Stimulated activated CD8-positive, alpha-beta memory T cell treated with anti-CD3 and anti-CD28 coated beads, Interleukin-4, amount 100 ng/mL, for 24 hours (primary cell): ENCODE data around the gene AOC3.
"Not testable (repeated sequence)": the region's sequence is repeated elsewhere in the genome, so short reads cannot be mapped to it uniquely, and the experiment has no call there.

Source experiments
- DNase-seq: peaks from one replicate; pipeline ENCODE4 v3.0.0-alpha.2; 2020; ENCODE audit warnings: low read depth

Gene AOC3

DNA sequence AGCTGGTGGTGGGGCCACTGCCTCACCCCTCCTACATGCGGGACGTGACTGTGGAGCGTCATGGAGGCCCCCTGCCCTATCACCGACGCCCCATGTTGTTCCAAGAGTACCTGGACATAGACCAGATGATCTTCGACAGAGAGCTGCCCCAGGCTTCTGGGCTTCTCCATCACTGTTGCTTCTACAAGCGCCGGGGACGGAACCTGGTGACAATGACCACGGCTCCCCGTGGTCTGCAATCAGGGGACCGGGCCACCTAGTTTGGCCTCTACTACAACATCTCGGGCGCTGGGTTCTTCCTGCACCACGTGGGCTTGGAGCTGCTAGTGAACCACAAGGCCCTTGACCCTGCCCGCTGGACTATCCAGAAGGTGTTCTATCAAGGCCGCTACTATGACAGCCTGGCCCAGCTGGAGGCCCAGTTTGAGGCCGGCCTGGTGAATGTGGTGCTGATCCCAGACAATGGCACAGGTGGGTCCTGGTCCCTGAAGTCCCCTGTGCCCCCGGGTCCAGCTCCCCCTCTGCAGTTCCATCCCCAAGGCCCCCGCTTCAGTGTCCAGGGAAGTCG, 16.8 kb downstream of the AOC3 start:
- not testable (repeated sequence) for DNase-seq

DNA sequence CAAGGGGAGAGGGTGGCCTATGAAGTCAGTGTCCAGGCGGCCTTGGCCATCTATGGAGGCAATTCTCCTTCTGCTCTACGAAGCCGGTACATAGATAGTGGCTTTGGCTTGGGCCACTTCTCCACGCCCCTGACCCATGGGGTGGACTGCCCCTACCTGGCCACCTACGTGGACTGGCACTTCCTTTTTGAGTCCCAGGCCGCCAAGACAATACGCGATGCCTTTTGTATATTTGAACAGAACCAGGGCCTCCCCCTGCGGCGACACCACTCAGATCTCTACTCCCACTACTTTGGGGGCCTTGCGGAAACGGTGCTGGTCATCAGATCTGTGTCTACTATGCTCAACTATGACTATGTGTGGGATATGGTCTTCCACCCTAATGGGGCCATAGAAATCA, 17.3 kb downstream of the AOC3 start:
- DNase-seq: no peak

DNA sequence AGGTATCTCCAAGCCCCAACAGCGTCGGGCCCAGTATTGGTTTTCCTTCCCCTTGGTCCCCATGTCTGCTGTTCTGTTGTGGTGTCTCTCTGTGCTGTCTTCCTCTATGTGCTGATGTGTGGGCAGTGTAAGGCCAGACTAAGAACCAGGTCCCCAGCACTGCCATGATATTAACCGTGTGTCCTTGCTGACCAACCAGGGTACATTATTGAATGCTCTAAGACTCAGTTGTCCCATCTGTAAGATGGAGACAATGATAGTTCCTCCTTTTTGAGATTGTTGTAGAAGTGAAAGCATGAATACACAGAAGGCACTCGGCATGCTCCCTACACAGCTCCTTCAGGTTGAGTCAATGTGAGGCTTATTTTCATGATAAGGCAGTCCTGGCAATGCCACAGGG, 20.6 kb downstream of the AOC3 start:
- no peak for DNase-seq

DNA sequence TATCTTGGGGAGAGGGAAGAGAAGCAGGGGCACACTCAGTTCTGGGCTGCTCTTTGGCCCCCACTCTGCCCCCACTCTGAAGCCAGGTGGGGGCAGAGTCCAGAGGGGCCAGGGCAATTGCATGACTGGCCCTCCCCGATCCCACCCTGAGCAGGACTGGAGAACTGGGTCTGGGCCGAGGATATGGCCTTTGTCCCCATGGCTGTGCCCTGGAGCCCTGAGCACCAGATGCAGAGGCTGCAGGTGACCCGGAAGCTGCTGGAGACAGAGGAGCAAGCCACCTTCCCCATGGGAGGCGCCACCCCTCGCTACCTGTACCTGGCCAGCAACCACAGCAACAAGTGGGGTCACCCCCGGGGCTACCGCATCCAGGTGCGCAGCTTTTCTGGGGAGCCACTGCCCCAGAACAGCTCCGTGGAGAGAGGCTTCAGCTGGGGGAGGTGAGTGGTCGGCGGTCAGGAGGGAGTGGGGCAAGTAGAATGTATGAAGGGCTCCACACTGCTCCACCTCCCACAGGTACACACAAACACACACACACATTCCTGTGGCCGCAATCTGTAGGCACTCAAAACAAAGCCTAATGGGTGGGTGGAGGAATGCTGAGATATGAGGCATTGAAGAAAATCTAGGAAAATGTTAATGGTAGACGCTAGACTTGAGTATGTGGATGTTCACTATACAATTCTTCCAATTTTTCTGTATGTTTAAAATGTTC, 21.4 kb downstream of the AOC3 start:
- no peak for DNase-seq

DNA sequence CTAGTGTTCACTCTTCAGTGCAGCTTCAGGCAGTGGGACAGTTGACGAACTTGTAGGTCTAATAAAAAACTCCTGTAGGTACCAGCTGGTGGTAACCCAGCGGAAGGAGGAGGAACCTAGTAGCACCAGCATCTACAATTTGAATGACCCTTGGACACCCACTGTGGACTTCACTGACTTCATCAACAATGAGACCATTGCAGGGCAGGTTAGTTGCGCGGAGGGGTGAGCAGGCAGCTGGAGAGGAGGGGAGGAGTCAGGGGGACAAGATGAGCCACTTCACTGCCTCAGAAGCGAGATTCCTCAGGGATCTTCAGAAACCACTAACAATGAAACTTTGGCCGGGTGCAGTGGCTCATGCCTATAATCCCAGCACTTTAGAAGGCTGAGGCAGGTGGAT, 22.3 kb downstream of the AOC3 start:
- no peak for DNase-seq

DNA sequence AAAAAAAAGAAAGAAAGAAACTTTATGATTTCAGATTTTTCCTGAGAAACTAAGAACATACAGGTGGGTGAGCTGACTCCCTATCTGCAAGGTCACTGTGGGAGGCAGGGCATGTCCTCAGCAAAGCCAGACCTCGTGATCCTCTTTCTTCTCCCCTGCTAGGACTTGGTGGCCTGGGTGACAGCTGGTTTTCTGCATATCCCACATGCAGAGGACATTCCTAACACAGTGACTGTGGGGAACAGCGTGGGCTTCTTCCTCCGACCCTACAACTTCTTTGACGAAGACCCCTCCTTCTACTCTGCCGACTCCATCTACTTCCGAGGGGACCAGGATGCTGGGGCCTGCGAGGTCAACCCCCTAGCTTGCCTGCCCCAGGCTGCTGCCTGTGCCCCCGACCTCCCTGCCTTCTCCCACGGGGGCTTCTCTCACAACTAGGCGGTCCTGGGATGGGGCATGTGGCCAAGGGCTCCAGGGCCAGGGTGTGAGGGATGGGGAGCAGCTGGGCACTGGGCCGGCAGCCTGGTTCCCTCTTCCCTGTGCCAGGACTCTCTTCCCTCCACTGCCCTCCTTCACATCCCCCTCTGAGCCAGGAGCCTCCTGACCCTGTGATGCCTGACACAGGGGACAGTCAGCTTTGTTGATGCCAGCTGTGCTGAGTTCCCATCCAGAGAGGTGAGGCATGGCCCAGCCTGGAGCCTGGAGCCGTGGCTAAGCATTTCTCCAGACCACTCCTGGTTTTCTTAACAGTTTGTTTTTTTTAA, 23.1 kb downstream of the AOC3 start:
- DNase-seq: not testable (repeated sequence)

DNA sequence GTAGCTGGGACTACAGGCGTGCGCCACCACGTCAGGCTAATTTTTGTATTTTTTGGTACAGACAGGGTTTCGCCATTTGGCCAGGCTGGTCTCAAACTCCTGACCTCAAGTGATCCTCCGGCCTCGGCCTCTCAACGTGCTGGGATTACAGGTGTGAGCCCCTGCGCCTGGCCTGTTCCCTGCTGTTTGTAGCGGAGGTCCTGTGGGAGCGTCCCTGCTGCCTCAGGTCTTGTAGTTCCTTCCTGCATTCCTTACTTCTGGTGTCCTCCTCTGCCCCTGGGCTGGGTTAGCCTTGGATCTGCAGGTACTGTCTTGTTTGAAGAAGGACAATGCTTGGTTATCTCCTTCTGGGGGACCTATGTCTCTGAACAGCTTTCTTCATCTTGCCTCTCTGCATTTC, 26.0 kb downstream of the AOC3 start:
- DNase-seq: no peak

DNA sequence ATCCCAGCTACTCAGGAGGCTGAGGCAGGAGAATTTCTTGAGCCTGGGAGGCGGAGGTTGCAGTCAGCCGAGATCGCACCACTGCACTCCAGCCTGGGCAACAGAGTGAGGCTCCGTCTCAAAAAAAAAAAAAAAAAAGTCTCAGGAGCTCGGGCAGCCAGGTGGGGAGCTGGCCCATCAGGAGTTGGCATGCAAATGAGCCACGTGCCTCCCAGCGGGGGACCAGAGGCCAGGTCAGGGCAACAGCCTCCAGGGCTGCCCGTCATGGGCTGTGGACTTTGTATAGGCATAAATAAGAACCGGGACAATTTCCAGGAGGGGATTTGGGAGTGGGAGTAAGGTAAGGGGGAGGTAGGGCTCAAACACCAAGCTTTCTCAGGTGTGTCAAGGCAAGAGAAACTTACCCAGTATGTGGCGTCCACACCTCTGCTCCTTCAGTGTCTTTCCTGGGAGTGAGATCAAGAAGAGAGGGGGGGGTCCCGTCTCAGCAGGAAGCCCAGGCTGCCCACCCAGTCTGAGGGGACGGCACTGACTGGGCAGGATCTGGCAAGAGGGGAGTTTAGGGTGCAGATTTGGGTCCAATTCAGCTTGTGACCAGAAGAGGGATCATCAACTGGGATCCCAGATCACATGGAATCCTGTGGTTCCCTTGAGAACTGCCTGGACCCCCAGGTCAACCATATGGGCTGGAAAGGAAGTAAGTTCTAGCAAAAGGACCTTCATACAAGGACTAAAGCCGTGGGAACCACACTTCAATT, 27.3 kb downstream of the AOC3 start:
- no peak for DNase-seq

DNA sequence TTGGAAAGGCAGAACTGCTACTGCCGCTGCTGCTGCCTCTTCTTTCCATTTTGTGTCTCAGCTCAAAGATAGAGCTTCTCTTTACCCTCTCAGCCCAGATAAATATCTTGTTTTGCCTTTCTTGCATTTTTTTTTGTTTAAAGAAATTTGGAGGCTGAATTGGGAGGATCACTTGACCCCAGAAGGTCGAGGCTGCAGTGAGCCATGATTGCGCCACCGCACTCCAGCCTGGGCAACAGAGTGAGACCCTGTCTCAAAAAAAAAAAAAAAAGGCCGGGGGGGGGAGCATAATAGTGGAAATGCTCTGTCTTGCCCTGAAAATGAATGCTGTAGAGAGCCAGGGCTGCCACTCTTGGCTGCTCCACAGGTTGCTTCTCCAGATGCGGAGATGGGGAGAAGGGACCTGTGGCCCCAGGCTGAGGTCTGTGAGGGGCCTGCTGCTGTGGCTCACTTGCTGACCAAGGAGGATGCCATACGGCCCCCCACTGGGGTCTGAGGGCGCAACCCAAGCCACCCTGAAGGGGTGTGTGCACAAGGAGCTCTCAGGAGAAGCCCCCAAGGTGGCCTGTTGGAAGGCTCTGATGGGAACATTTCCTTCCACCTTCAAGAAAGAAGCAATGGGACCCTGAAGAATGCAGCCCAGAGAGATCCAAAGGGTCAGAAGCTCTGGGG, 28.1 kb downstream of the AOC3 start:
- DNase-seq: no peak

DNA sequence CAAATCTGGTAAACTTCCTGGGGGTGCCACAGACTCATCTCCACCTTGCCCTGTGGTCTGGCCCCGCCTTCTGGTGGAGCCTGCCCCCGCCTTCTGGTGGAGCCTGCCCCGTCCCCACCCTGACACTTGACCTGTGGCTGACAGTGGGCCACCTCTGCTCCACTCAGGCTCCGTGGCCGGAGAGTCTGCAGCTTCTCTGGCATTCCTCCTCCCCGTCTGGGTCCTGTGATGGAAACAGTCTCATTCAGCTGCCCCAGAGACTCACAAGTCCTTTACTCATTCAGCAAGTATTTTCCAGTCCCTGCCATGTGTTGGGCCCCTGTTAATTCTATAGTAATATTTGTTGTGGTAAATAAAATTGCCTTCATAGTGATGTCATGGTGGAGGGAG, 28.6 kb downstream of the AOC3 start:
- no peak for DNase-seq

DNA sequence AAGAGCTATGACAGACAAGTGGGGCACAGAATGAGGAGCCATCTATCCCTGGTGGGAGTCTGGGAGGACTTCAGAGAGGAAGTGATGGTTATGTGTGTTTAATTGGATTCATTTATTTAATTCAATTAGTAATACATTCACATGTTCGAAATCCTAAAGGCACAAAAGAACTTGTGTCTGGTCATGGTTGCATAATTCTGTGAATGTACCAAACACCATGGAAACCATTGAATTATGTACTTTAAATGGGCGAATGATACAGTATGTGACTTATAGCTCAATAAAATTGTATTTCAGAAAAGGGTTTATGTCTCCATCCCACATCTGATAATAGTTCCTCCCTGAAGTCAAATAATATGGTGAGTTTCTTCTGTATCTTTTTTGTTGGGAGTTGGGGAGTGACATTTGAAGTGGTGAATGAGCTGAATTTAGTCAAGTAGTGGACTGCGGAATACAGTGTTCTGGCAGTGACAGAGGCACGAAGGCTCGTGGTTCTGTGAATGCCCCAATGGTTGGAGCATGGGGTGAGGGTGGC, 29.8 kb downstream of the AOC3 start:
- no peak for DNase-seq

DNA sequence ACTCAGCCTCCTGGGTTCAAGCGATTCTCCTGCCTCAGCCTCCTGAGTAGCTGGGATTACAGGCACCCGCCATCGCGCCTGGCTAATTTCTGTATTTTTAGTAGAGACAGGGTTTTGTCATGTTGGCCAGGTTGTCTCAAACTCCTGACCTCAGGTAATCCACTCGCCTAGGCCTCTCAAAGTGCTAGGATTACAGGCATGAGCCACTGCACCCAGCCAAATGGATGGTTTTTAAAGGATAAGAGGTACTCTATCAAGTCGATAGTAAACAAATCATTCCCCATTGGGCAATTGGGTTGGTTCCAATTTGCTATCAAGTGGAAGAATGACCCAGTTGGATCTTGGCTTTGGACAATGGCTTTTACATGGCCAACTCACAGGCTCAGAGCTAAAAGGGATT, 30.7 kb downstream of the AOC3 start:
- DNase-seq: not testable (repeated sequence)

DNA sequence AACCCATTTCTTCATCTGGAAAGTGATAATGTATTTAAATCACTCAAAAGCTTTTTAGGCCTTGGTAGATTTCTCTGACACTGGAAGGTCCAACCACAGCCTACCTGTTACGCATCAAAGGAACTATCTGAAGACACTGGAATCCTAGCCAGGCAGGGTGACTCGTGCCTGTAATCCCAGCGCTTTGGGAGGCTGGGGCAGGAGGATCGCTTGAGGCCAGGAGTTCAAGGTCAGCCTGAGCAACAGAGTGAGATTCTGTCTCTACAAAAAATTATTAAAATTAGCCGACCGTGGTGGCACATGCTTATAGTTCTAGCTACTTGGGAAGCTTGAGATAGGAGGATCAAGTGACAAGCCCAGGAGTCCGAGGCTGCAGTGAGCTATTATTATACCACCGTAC, 31.2 kb downstream of the AOC3 start:
- DNase-seq: no peak

DNA sequence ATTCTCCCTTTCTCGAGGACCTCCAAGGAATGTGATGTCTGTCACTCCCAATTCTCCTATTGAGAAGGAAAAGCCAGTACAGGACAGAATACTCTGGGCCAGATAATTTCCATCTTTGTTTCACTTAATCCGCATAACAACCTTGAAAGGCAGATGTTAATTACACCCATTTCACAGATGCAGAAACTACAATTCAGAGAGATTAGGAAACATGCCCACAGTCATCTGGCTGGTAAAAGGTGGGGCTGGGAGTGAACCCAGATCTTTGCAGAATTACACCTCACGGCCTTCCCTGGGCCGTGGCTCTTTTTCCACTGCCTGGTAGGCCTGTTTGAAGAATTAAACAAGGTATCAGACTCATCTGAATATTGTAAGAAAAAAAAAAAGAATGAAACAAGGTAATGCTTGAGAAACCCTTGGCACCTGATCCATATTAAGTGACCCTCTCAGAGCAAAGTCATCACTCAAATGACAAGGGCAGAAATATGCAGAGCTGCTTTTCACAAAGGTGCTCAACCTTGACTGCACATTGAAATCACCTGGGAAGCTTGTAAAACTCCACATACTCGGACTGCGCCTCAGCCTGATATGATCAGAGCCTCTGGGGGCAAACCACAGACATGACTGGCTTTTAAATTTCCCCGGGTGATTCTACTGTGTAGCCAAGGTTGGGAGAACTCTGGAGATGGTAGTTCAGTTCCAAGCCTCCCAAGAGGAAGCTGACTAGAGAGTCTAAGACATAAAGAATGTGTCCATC, 33.0 kb downstream of the AOC3 start:
- no peak for DNase-seq

DNA sequence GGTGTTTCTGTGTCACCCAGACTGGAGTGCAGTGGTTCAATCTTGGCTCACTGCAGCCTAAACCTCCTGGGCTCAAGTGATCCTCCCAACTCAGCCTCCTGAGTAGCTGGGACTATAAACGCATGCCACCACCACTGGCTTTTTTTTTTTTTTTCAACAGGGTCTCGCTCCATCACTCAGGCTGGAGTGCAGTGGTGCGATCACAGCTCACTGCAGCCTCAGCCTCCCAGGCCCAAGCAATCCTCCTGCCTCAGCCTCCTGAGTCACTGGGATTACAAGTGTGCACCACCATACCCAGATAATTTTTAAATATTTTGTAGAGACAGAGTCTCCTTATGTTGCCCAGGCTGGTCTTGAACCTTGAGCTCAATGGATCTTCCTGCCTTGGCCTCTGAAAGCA, 34.8 kb downstream of the AOC3 start:
- not testable (repeated sequence) for DNase-seq

DNA sequence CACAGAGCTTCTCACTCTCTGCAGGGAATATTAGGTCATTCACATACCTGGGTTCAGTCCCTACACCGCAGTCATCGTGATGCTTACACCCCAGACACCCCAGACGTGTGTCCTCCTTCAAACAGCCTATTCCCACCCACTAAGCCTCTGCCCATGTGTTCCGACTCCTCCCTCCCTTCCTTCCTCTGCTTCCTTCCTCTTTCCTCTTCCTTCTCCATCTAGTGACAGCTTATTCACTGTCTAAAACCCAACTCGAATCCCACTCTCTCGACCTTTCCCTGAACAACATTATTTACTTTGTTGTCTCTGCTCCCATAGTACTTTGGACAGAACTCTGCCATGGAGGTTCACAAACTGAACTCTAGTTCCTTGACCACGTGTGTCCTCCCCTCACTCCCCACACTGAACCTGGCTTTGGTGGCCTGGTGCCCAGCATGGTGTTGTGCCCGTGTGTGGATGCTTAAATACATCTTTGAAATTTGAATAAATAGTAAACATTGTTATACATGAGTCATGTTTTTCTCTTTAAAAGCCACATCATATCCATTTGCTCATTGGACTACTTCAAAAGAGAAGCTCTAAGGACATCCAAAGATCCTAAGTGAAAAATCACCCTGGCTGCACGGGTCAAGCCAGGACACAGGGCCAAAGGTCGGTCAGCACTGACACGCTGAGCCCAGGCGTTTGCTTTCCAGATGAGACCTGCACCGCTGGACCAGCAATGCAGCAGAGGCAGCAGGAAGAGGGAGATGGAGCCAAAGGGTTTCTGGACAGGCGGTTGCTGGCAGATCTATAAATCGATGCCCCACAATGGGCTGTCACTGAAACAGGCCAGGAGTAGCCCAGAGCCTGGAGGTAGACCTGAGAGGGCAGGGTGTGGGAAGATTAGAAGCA, 35.5 kb downstream of the AOC3 start:
- no peak for DNase-seq

DNA sequence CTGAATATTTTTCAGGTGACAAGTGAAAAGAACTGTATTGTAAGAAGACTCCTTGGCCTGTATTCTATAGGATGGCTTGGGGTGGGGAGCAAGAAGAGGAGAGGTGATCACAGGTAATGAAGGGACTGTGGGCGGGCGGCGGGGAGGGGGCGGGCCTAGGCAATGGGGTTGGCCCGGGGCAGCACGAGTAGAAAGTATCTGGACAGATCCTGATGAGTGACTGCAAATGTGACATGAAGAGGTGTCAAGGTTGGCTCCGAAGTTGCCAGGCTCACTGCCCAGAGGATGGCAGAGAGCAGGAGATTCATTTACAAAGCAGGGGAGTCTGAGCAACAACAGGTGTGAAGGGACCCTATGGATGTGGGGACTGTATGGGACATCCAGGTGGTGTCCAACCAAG, 38.8 kb downstream of the AOC3 start:
- no peak for DNase-seq

DNA sequence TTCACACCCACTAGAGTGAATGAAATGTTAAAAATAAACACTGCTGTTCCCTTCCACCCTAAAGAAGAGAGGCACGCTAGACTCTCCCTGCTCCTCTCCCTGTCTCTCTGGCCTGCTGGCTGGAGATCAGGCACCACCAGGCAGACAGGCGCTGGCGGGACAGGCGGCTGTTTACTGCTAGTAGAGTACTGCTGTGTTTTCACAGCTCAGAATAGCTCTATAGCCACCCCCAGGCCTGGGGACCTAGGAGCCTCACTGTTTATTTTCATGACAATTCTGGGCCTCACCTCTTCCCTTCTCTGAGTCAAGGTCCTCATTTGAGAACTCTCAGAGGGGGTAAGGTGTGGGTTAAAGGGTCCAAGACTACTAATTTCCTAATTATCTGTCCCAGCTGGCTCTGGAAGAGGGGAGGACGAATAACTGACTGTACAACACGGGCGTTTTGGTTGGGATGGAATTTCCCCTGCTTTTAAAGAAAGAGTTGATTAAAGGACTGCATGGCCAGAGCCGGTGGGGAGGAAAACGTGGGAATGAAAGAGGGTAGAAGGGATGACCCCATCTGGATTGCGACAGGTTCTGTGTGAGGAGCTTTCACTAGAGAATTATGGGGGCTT, 40.6 kb downstream of the AOC3 start:
- no peak for DNase-seq

DNA sequence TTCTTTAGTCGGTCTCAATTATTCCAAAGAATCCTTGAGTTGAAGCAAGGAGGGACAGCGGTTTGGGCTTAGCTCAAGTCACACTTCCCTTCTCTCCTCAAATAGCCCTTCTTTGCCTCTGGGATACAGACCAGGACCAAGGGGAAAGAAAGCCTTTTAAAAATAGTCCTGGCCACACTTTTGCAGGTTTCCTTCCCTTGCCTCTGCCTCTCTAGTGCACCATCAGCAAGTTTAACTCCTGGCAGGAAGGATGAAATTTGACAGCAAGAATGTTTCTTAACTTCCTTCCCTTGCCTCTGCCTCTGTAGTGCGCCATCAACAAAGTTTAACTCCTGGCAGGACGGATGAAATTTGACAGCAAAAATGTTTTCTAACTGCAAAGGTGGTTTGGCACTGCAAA, 42.4 kb downstream of the AOC3 start:
- no peak for DNase-seq
